NB4 (cell line): ENCODE results near the gene CACNG5.

Source experiments
- CTCF ChIP-seq: IDR thresholded peaks from one replicate; pipeline ENCODE4 v1.5.1; 2012; ENCODE audit warnings: low read depth, low read length
- MAX ChIP-seq: IDR thresholded peaks from 2 replicates; pipeline ENCODE4 v1.6.1; 2011; ENCODE audit warnings: low read depth, low read length
- MYC ChIP-seq: IDR thresholded peaks from 2 replicates; pipeline ENCODE4 v1.6.1; 2011; ENCODE audit warnings: low read depth, low read length
- POLR2A ChIP-seq: IDR thresholded peaks from 2 replicates; pipeline ENCODE4 v1.6.1; 2011; ENCODE audit warnings: mild to moderate bottlenecking; ENCODE audit not compliant: insufficient read length; ENCODE audit errors: extremely low read depth

GRCh38 chr17:66839616-66840015, 4.7 kb downstream of the CACNG5 start:
- TF ChIP-seq CTCF = no peak
- no peak for TF ChIP-seq POLR2A
- no peak for TF ChIP-seq MYC
- TF ChIP-seq MAX = no peak
